ENCODE results near the gene MXD4. TPM values are rescaled to one million over a fixed set of nuclear protein-coding genes. Genes with fewer than 3 reads are reported as not detected.

Gene MXD4
- total RNA-seq, 2 donors from 2014 or later = 33.4 to 34.9 TPM

DNA sequence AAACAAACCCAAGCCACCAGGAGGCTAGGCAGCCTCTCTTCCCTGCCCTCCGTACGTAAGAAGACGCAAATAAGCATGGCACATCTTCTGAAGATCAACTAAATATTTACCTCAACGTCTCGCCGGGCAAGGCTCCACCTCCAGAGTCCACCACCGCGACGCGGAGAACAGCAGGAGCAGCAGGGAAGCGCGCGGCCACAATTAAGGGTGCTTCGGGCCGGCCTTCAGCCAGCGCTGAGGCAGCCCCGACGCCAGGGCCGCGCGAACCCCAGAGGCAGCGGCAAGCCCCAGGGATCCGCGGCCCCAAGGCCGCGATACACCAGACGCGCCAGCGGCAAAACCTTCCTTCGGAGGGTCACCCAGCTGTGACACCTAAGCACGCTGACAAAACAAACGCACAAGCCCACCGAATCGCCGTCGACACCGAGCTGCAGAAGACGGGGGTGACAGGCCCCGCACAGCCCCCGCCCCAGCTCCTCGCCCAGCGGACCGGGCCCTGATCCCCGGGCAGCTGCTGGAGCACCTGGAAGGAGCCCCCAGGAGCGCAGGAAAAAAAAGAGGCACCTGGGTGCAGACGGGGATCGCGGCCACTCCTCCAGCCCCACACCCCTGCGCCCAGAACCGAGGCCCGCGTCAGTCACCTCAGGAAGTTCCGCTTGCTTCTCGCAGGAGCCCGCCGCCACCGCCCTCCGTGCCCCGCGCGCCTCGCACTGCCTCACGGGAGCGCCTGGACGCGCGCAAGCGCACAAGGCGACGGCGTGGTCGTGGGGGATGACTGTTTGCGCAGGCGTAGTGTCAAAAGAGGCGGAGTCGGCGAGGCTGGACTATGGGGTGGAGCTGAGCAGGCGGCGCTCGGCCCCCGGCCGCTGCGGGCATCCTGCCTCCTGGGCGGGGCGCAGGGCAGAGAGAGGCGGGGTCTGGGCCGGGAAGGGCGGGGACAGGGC, 20.2 kb downstream of the MXD4 start, which contains the start of the genes HAUS3 and POLN:
Gene HAUS3 (minus strand): TSS at position 712 of the 944 bp plus-strand sequence. CDS start 1,175 bp downstream, outside the sequence.
Gene POLN (minus strand): TSS at position 712 of the 944 bp plus-strand sequence. CDS start 12,890 bp downstream, outside the sequence.
- peak within 1 kb of the TSS; percentile 67 to 75 for H3K27ac ChIP-seq
- DNase-seq (ENCODE audit: low spot score) = peak; percentile 97
- no peaks in the 10 kb centered on the region for H3K27me3 ChIP-seq
- TF ChIP-seq, protein P1, sequence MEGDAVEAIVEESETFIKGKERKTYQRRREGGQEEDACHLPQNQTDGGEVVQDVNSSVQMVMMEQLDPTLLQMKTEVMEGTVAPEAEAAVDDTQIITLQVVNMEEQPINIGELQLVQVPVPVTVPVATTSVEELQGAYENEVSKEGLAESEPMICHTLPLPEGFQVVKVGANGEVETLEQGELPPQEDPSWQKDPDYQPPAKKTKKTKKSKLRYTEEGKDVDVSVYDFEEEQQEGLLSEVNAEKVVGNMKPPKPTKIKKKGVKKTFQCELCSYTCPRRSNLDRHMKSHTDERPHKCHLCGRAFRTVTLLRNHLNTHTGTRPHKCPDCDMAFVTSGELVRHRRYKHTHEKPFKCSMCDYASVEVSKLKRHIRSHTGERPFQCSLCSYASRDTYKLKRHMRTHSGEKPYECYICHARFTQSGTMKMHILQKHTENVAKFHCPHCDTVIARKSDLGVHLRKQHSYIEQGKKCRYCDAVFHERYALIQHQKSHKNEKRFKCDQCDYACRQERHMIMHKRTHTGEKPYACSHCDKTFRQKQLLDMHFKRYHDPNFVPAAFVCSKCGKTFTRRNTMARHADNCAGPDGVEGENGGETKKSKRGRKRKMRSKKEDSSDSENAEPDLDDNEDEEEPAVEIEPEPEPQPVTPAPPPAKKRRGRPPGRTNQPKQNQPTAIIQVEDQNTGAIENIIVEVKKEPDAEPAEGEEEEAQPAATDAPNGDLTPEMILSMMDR (IDR thresholded peaks at IDR 0.05) = no peak
- H3K36me3 ChIP-seq = no peaks in the 10 kb centered on the region
- peak within 1 kb of the TSS; percentile 79 to 81 for H3K4me3 ChIP-seq
- H3K9me3 ChIP-seq = no peaks in the 10 kb centered on the region
- peaks cover 0 to 56% of the 10 kb centered on the region in 2 donors for H3K4me1 ChIP-seq

DNA sequence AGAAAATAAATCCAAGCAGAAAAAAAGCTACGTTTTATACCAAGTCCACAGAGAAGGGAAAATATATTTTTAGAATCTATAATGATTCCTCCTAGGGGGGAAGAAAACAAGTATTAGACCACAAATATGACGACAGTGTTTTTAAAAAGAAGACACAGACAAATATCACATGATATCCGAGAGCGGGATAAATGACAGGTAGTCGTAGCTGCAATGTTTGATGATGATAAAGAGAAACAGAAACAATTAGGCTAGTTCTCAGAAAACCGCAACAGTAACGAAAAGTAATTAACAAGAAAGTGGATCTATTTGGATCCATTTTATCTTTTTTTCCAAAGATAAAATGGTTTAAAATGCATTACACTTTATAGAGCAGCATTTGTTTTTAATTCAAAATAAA, 20.9 kb downstream of the MXD4 start:
- DNase-seq (ENCODE audit: low spot score) = no peak
- Histone ChIP-seq H3K9me3 (no peaks in the 10 kb centered on the region), H3K36me3 (no peaks in the 10 kb centered on the region), H3K27ac (peak overlapping the region in 1 of 2 donors; percentile 75), H3K4me1 (peaks cover 0 to 56% of the 10 kb centered on the region in 2 donors), H3K4me3 (peak overlapping the region; percentile 79 to 81), H3K27me3 (no peaks in the 10 kb centered on the region)
- TF ChIP-seq, protein P1 (IDR thresholded peaks at IDR 0.05) = no peak

DNA sequence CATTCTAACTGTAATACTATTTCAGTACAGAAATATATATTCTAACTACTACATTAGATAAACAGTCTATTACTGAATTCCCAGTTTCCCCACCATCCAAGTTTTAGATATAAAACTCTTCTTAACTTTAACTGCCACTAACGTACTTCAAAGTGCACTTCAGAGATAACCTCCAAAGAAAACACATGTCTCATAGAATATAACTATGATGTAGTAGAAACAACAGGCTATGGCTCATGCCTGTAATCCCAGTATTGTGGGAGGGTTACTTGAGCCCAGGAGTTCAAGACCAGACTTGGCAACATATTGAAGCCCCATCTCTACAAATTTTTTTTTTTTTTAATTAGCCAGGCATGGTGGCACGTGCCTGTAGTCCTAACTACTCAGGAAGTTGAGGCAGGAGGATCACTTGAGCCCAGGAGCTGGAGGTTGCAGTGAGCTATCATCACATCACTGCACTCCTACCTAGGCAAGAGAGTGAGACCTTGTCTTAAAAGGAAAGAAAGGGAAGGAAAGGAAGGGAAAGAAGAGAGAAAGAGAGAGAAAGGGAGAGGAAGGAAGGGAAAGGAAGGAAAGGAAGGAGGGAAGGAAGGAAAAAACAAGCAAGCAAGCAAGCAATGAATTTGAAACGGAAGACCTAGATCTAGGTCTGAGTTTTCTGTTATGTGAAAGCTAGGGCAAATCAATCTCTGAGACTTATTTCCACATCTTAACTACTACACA, 24.8 kb downstream of the MXD4 start:
- H3K4me1 ChIP-seq = peaks cover 0 to 24% of the 10 kb centered on the region in 2 donors
- no peak overlapping the region for H3K27ac ChIP-seq
- no peaks in the 10 kb centered on the region for H3K27me3 ChIP-seq
- DNase-seq (ENCODE audit: low spot score) = no peak
- H3K9me3 ChIP-seq = no peaks in the 10 kb centered on the region
- H3K36me3 ChIP-seq = no peaks in the 10 kb centered on the region
- TF ChIP-seq, protein P1 (IDR thresholded peaks at IDR 0.05) = no peak
- H3K4me3 ChIP-seq = no peak overlapping the region

DNA sequence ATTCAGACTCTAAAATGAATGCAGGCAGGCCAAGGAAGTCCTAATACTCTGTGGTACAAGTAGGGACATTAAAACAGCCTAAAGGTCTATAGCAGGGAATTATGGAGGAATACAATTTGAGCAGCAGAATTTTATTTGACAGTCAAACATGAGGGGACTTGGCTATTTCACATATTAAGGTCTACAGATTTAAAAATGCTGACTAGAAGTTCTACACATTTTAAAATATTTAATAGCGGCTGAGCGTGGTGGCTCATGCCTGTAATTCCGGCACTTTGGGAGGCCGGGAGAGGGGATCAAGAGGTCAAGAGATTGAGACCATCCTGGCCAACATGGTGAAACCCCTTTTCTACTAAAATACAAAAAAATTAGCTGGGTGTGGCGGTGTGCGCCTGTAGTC, 30.8 kb downstream of the MXD4 start:
- no peaks in the 10 kb centered on the region for H3K9me3 ChIP-seq
- TF ChIP-seq, protein P1 (IDR thresholded peaks at IDR 0.05) = no peak
- no peak for DNase-seq (ENCODE audit: low spot score)

DNA sequence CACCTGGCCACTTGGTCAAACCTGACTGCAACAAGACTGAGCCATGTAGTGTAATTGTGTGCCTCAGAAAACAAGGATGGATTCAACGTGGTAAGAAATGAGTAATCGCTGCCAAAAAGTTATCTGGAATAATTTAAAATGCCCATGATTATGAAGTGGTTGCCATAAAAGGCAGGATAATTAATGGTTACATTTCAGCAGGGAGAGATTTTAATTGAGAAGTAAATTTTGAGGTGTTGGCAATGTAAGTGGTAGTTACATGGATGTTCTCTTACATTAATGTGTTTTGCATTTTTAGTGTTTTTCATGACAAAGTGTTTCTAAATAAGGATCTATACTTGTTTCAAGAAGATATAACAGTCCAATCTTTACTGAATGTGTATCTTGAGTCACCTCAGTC, 35.6 kb downstream of the MXD4 start:
- Histone ChIP-seq H3K36me3 (no peaks in the 10 kb centered on the region), H3K9me3 (no peaks in the 10 kb centered on the region), H3K4me1 (no peaks in the 10 kb centered on the region), H3K27me3 (no peaks in the 10 kb centered on the region), H3K27ac (no peak overlapping the region), H3K4me3 (no peak overlapping the region)
- DNase-seq (ENCODE audit: low spot score) = no peak
- TF ChIP-seq, protein P1 (IDR thresholded peaks at IDR 0.05) = no peak

More for the DNA sequence above, 30.8 kb downstream of the MXD4 start:
- Histone ChIP-seq H3K27ac (no peak overlapping the region), H3K4me1 (no peaks in the 10 kb centered on the region), H3K27me3 (no peaks in the 10 kb centered on the region), H3K4me3 (no peak overlapping the region), H3K36me3 (no peaks in the 10 kb centered on the region)

Measured in right atrium auricular region (tissue), 2 donors.